GM19463 (cell line): Measurements from ENCODE around the gene COMMD1.

Source experiments
- ATAC-seq: cut with Tn5 transposase; IDR thresholded peaks from one replicate; pipeline ENCODE4 v1.9.1; 2021; ENCODE audit warnings: mild to moderate bottlenecking, moderate library complexity; ENCODE audit not compliant: unreplicated experiment

Gene COMMD1

GRCh38 chr2:62163106-62163831 lies 257.8 kb downstream of the COMMD1 start:
- no peak for ATAC-seq

DNA sequence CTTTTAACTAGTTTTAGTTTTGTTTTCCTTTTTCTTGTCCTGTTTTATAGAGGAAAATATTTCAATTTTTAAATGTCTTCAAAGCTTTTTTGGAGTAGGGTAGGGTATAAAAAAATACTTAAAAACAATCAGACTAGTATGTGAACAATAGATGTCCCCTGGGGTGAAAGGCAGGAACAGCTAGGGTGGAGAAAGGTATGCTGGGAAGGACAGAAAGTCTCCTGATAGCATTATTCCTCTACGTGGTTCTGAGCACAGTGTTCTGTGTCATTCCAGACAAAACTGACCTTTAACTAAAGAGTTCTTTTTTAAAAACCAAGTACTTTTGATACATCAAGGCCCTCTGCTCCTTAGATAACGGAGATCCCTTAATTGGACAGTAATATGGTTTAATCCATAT lies 258.4 kb downstream of the COMMD1 start:
- no peak for ATAC-seq

- no peak for ATAC-seq
Observed at GRCh38 chr2:62175728-62176127, 270.3 kb downstream of the COMMD1 start.

DNA sequence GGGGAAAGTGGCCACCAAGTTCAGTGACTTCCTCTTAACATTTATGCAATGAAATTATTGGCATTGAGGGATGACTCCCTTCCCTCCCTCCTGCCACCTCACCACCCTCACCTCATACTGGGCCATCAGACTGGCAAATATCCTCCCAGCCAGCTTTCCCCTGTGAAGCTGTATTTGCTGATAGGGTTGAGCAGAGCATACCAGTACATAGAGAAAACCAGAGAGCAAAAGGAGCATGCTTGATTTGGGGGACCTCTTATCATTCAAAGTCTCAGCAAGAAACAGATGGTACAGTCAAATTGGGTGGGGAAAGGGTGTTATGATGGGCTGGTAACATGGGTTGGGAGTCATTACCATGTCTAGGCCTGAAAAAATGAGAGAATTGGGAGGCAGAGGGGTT lies 271.3 kb downstream of the COMMD1 start:
- no peak for ATAC-seq

GRCh38 chr2:62177392-62178049 lies 272.0 kb downstream of the COMMD1 start:
- no peak for ATAC-seq

- no peak for ATAC-seq
Observed at GRCh38 chr2:62178741-62179271, 273.3 kb downstream of the COMMD1 start.

GRCh38 chr2:62180975-62181374 lies 275.5 kb downstream of the COMMD1 start:
- ATAC-seq, result peak; percentile 83

- no peak for ATAC-seq
Observed at GRCh38 chr2:62181843-62182242, 276.4 kb downstream of the COMMD1 start.

DNA sequence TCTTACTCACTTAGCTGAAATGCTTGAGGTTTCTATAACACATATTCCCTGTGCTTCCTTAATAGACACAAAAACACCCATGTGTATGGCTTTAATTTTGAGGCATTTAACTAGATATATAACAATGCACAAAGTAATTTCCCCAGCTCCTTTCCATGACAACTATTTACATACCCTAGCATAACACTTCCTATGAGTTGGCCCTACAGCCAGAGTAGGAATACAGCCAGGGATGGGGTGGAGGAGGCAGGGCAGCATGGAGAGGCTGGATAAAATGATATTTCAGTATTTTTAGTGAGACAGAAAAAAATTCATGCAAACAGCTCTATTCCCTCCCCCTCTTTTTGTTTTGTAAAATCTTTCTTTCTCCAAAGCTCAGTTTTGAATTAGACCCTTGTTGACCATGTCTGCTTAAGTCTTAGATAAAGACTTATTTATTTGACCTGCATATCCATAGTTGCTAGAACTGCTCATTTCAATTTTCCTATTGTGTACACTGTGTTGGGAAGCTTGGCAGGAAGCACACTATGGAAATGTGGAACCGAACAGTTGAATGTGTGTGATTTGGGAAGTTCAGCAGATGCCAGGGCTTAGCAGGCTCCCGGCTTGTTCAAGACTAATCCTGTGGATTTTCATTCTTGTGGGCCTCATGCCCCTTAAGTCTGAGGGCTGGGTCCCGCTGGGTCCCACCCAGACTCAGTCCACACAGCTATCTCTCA lies 279.2 kb downstream of the COMMD1 start:
- ATAC-seq, result no peak
